SH-SY5Y (cell line): Measurements from ENCODE around the gene APOM.

Source experiments
- GATA2 ChIP-seq: IDR thresholded peaks from 2 replicates; pipeline ENCODE4 v1.6.1; 2011; ENCODE audit warnings: mild to moderate bottlenecking, low read depth, low read length
- GATA3 ChIP-seq: IDR thresholded peaks from 2 replicates; pipeline ENCODE4 v1.6.1; 2011; ENCODE audit warnings: low read depth, mild to moderate bottlenecking, low read length, moderate library complexity

The APOM gene

GRCh38 chr6:31658983-31659648 lies 3.4 kb downstream of the APOM start:
- TF ChIP-seq GATA2 (no peak), GATA3 (no peak)

- TF ChIP-seq GATA3 (no peak), GATA2 (no peak)
Observed at GRCh38 chr6:31659649-31660380, 4.1 kb downstream of the APOM start.

GRCh38 chr6:31660381-31661261 lies 4.9 kb downstream of the APOM start, which contains the start of gene C6orf47:
TSS of gene C6orf47 (minus strand) at chr6:31660778. CDS start at chr6:31659947, 831 bp downstream.
- TF ChIP-seq GATA2 (no peak), GATA3 (no peak)

- TF ChIP-seq GATA3 (no peak), GATA2 (no peak)
Observed at GRCh38 chr6:31661262-31662123, 5.8 kb downstream of the APOM start.

GRCh38 chr6:31662124-31662723 lies 6.5 kb downstream of the APOM start:
- TF ChIP-seq GATA3 (no peak), GATA2 (no peak)

GRCh38 chr6:31663126-31663960 lies 7.6 kb downstream of the APOM start:
- TF ChIP-seq GATA3 (no peak), GATA2 (no peak)

GRCh38 chr6:31663961-31664789 lies 8.5 kb downstream of the APOM start:
- no peak for TF ChIP-seq GATA3
- TF ChIP-seq GATA2 = no peak

GRCh38 chr6:31664790-31665500 lies 9.3 kb downstream of the APOM start, which contains the start of gene GPANK1:
TSS of gene GPANK1 (minus strand) at chr6:31664997. CDS start at chr6:31664478, 519 bp downstream.
- no peak for TF ChIP-seq GATA3
- no peak for TF ChIP-seq GATA2

GRCh38 chr6:31665501-31666336 lies 10.0 kb downstream of the APOM start, which contains the start of gene CSNK2B:
TSS of gene CSNK2B (plus strand) at chr6:31666080. CDS start at chr6:31666832, 752 bp downstream.
- TF ChIP-seq GATA3 (no peak), GATA2 (no peak)
